Duodenal mucosa (tissue), 2 donors: ENCODE data around the gene DCAF6.

ENCODE experiments used
- H3K27ac ChIP-seq: one replicate; pipeline ENCODE4 v1.7.0; 2013; ENCODE audit warnings: low read depth, low read length
- H3K27me3 ChIP-seq, 2 donors: one replicate each; pipeline ENCODE4 v1.7.0; 2013; ENCODE audit warnings: low read length in 2 of 2, control low read depth in 1 of 2; ENCODE audit not compliant: insufficient read depth in 2 of 2, control insufficient read depth in 1 of 2
- H3K36me3 ChIP-seq, 2 donors: one replicate each; pipeline ENCODE4 v1.7.0; 2013; ENCODE audit warnings: low read length in 2 of 2, control low read depth in 1 of 2; ENCODE audit not compliant: insufficient read depth in 2 of 2, control insufficient read depth in 1 of 2
- H3K4me1 ChIP-seq, 2 donors: one replicate each; pipeline ENCODE4 v1.7.0; 2013; ENCODE audit warnings: low read length in 2 of 2, control low read depth in 1 of 2; ENCODE audit not compliant: insufficient read depth in 2 of 2, control insufficient read depth in 1 of 2
- H3K4me3 ChIP-seq, 2 donors: one replicate each; pipeline ENCODE4 v1.7.0; 2013; ENCODE audit warnings: low read length in 2 of 2, low read depth in 1 of 2
- H3K9ac ChIP-seq, 2 donors: one replicate each; pipeline ENCODE4 v1.7.0; 2013; ENCODE audit warnings: low read length in 2 of 2, low read depth in 1 of 2
- H3K9me3 ChIP-seq, 2 donors: one replicate each; pipeline ENCODE4 v1.7.0; 2013; ENCODE audit warnings: low read length in 2 of 2, control low read depth in 1 of 2; ENCODE audit not compliant: control insufficient read depth in 1 of 2

The DCAF6 gene

DNA sequence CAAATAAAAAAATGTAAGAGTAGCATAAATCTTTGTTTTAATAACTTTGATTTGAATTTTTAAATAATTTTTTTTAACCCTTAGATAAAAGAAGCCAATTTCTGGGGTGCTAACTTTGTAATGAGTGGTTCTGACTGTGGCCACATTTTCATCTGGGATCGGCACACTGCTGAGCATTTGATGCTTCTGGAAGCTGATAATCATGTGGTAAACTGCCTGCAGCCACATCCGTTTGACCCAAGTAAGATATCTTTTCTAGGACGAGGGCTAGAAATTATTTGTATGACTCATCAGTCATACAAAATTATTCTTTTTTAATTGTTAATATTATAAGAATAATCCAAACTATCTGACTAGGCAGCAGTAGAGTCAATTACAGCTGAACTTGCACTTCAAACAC is 129.0 kb downstream of the DCAF6 start:
- Histone ChIP-seq H3K27me3 (no peaks in the 10 kb centered on the region), H3K4me1 (no peaks in the 10 kb centered on the region), H3K27ac (no peak overlapping the region), H3K4me3 (no peak overlapping the region), H3K36me3 (peaks cover 34 to 56% of the 10 kb centered on the region in 2 donors), H3K9me3 (no peaks in the 10 kb centered on the region), H3K9ac (no peak overlapping the region)

- Histone ChIP-seq H3K36me3 (peaks cover 35 to 68% of the 10 kb centered on the region in 2 donors), H3K27me3 (no peaks in the 10 kb centered on the region), H3K9me3 (no peaks in the 10 kb centered on the region), H3K27ac (no peak overlapping the region), H3K4me1 (no peaks in the 10 kb centered on the region), H3K4me3 (no peak overlapping the region), H3K9ac (no peak overlapping the region)
These were observed 132.9 kb downstream of the DCAF6 start for GRCh38 chr1:168069384-168069783.

GRCh38 chr1:168079761-168080160 is 143.3 kb downstream of the DCAF6 start:
- H3K4me3 ChIP-seq = no peak overlapping the region
- H3K27me3 ChIP-seq = no peaks in the 10 kb centered on the region
- H3K36me3 ChIP-seq = peaks cover 22 to 37% of the 10 kb centered on the region in 2 donors
- H3K4me1 ChIP-seq = peaks cover 2 to 6% of the 10 kb centered on the region in 2 donors
- no peak overlapping the region for H3K9ac ChIP-seq
- H3K9me3 ChIP-seq = no peaks in the 10 kb centered on the region
- H3K27ac ChIP-seq = no peak overlapping the region

DNA sequence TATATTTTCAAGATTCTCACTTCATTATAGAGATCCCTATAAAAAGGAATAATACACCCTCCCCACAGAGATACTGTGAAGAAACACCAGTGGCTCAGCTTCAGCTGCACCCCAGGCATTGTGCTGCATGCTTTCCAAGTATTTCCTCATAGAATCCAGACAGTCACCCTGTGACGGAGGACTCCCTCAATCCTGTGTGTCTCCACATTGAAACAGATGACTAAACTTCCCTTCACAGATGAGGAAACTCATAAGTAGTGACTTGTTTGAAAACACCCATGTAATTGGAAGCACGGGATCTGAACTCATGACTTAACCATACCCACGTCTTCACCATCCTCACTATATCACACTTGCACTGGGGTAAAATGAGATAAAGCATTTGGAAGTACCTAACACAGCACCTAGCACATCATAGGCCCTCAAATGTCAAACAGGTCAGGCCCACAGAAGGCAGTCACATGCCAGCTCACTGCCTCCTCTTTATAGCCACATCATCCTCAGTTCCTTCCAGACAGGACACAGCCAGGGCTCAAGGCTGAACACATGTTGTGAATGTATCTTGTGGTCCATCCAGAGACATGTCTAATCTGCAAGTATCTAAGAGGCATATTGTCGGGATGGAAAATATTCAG is 145.0 kb downstream of the DCAF6 start:
- Histone ChIP-seq H3K4me3 (no peak overlapping the region), H3K36me3 (peaks cover 16 to 25% of the 10 kb centered on the region in 2 donors), H3K27me3 (no peaks in the 10 kb centered on the region), H3K9ac (no peak overlapping the region), H3K9me3 (no peaks in the 10 kb centered on the region), H3K4me1 (peaks cover 6 to 16% of the 10 kb centered on the region in 2 donors), H3K27ac (no peak overlapping the region)

- no peak overlapping the region for H3K27ac ChIP-seq
These were observed 145.8 kb downstream of the DCAF6 start for GRCh38 chr1:168082008-168082876.

GRCh38 chr1:168083456-168084325 is 147.2 kb downstream of the DCAF6 start:
- H3K9ac ChIP-seq = no peak overlapping the region
- H3K36me3 ChIP-seq = peaks cover 0 to 7% of the 10 kb centered on the region in 2 donors
- H3K4me3 ChIP-seq = no peak overlapping the region
- H3K27me3 ChIP-seq = no peaks in the 10 kb centered on the region
- no peaks in the 10 kb centered on the region for H3K9me3 ChIP-seq
- H3K27ac ChIP-seq = no peak overlapping the region
- peaks cover 6 to 16% of the 10 kb centered on the region in 2 donors for H3K4me1 ChIP-seq

More at GRCh38 chr1:168082008-168082876, 145.8 kb downstream of the DCAF6 start:
- Histone ChIP-seq H3K27me3 (no peaks in the 10 kb centered on the region), H3K9ac (no peak overlapping the region), H3K4me3 (no peak overlapping the region), H3K9me3 (no peaks in the 10 kb centered on the region), H3K4me1 (peaks cover 6 to 16% of the 10 kb centered on the region in 2 donors), H3K36me3 (peaks cover 9 to 17% of the 10 kb centered on the region in 2 donors)

- Histone ChIP-seq H3K4me1 (peaks cover 6 to 16% of the 10 kb centered on the region in 2 donors), H3K4me3 (peak overlapping the region; percentile 38 to 44), H3K27me3 (no peaks in the 10 kb centered on the region), H3K9me3 (no peaks in the 10 kb centered on the region), H3K36me3 (peaks cover 0 to 3% of the 10 kb centered on the region in 2 donors), H3K27ac (no peak overlapping the region), H3K9ac (no peak overlapping the region)
These were observed 148.1 kb downstream of the DCAF6 start for GRCh38 chr1:168084396-168085231.

- H3K27me3 ChIP-seq = no peaks in the 10 kb centered on the region
- no peak overlapping the region for H3K9ac ChIP-seq
- H3K4me3 ChIP-seq = no peak overlapping the region
- H3K27ac ChIP-seq = no peak overlapping the region
- peaks cover 6 to 16% of the 10 kb centered on the region in 2 donors for H3K4me1 ChIP-seq
- peaks cover 0 to 3% of the 10 kb centered on the region in 2 donors for H3K36me3 ChIP-seq
- H3K9me3 ChIP-seq = no peaks in the 10 kb centered on the region
These were observed 149.0 kb downstream of the DCAF6 start for GRCh38 chr1:168085401-168085872.

GRCh38 chr1:168086438-168086837 is 150.0 kb downstream of the DCAF6 start:
- no peak overlapping the region for H3K27ac ChIP-seq
- H3K4me1 ChIP-seq = peaks cover 6 to 16% of the 10 kb centered on the region in 2 donors
- no peaks in the 10 kb centered on the region for H3K27me3 ChIP-seq
- H3K9ac ChIP-seq = no peak overlapping the region
- peaks cover 0 to 3% of the 10 kb centered on the region in 2 donors for H3K36me3 ChIP-seq
- H3K9me3 ChIP-seq = no peaks in the 10 kb centered on the region
- H3K4me3 ChIP-seq = no peak overlapping the region
